GM19467 (cell line): ENCODE measurements around the gene EIF2B4.

Experiments used
- ATAC-seq: cut with Tn5 transposase; IDR thresholded peaks from one replicate; pipeline ENCODE4 v1.9.1; 2021; ENCODE audit warnings: mild to moderate bottlenecking, moderate library complexity; ENCODE audit not compliant: unreplicated experiment

EIF2B4 gene

GRCh38 chr2:27370026-27370815 is at the start of gene EIF2B4, which contains the start of gene SNX17:
Gene EIF2B4 (minus strand): TSS chr2:27370338. CDS start chr2:27370314, 24 bp downstream.
Gene SNX17 (plus strand): TSS chr2:27370616. CDS start chr2:27370744, 128 bp downstream.
- peak; percentile 89 for ATAC-seq

- ATAC-seq, result no peak
Measured at GRCh38 chr2:27416151-27416550, 46.0 kb upstream of the EIF2B4 start.

- ATAC-seq, result no peak
Measured at GRCh38 chr2:27412419-27413152, 42.4 kb upstream of the EIF2B4 start.

DNA sequence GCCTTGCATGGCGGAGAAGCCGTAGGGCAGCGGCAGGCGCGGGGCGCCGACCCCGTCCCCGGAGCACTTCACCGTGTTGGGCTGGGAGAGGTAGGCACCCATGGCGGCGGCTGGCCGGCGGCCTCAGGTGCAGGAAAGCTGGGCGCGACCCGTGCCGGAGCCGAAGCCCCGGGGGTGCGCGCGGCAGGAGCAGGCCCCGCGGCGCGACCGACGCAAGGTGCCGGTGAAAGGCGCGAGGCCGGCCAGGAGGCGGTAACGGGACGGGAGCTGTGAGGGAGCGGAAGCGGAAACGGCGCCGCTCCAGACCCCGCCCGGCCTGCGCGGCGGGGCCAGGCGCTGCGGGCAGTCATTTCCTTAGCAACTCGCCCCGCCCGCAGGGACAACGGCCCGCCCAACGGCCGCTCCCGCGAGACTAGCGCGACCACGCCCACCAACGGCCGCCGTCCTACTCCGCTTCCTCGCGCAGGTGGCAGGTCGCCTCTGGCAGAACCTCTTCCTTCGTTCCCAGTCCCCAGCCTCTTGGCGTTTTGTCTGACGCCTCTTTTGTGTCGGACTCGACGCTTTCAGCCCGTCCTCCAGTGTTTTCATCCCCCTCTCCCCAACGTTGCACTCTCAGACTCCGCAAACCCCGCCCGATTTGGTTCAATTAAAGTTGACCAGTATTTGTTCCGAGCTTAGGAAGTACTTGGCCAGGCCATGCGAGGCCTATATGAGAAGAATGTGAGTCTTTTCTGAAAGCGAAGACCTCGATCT is 39.4 kb upstream of the EIF2B4 start, which contains the start of gene PPM1G:
TSS of gene PPM1G (minus strand) at position 271 of the 753 bp plus-strand sequence. CDS start at position 102, 169 bp downstream.
- peak; percentile 94 for ATAC-seq

- ATAC-seq, result peak; percentile 24
Measured at GRCh38 chr2:27408601-27409320, 38.6 kb upstream of the EIF2B4 start.

- no peak for ATAC-seq
Measured at GRCh38 chr2:27407798-27408491, 37.8 kb upstream of the EIF2B4 start.

- ATAC-seq, result no peak
Measured at GRCh38 chr2:27400348-27401135, 30.4 kb upstream of the EIF2B4 start.

- ATAC-seq, result no peak
Measured at GRCh38 chr2:27398962-27399361, 28.8 kb upstream of the EIF2B4 start.

GRCh38 chr2:27393225-27393624 is 23.1 kb upstream of the EIF2B4 start:
- no peak for ATAC-seq

- no peak for ATAC-seq
Measured at GRCh38 chr2:27390822-27391679, 20.9 kb upstream of the EIF2B4 start.

DNA sequence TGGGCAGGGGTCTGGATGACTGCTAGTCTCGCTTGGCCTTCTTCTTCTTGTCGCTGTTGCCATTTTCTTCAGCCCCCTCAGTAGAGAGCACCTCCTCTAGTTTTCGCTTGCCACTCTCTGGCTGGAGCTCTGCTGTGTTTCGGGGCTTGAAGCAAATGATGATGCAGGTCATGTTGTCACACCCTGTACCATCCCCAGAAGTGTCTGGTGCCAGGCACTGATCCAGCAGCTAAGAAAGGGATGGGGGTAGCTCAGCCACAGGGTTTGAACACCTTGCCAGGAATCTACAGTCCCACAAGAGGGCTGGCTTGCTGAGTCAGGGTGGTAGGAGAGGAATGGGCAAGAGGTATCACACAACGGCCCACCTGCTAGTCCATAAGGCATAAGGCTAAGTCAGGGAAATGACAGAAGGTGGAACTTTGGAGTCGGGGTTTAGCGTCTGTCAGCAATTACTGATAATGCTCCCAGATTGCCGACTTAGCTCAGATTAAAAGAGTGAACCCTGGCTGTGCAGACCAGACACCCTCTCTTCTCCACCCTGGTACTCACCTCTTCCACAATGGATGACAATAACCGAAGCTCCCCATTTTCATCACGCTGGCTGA is 11.5 kb upstream of the EIF2B4 start:
- no peak for ATAC-seq

DNA sequence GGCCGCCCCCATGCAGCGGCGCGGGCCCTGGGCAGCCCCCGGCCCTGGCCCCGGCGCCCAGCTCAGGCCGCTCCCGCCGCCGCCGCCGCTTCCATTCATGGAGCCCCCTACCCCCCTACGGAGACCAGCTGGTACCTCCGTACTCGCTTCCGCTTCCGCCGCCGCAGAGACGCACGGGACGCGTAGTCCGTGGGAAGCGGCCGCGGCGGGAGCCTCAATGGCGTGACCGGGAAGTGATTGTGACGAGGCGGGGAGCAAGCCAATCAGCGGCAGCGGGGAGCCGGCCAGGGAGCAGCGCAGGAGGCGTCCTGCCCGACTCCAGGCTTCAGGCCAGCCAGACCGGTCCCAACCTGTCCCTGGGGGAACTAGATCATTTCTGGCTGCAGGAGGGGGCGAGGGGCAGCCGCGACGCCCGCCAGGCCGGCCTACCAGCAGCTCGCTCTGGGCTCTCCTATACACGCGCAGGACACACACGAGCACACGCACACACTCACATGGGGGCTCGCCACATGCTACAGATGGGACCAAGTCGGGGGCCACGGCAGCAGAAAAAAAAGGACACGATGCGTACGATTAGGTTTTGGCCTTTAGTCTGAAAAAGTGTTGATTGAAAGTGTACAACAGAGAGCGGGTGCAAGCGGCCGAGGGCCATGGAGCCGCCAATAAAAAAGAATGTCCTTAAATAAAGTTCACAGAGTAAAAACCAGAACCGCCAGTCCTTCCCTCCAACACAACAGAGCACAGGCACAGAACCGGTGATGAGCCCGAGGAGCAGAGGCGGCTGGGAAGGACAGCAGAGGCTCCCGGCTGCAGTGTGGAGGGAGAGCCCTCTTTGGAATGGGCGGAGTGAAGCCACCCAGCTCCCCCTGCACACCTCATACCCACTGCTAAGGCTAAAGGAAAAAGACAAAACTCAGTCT is 10.7 kb upstream of the EIF2B4 start, which contains the start of gene ZNF513:
TSS of gene ZNF513 (minus strand) at position 109 of the 920 bp plus-strand sequence. CDS start 208 bp downstream, outside the sequence.
- ATAC-seq, result peak; percentile 72

GRCh38 chr2:27379836-27380625 is 9.9 kb upstream of the EIF2B4 start:
- no peak for ATAC-seq

DNA sequence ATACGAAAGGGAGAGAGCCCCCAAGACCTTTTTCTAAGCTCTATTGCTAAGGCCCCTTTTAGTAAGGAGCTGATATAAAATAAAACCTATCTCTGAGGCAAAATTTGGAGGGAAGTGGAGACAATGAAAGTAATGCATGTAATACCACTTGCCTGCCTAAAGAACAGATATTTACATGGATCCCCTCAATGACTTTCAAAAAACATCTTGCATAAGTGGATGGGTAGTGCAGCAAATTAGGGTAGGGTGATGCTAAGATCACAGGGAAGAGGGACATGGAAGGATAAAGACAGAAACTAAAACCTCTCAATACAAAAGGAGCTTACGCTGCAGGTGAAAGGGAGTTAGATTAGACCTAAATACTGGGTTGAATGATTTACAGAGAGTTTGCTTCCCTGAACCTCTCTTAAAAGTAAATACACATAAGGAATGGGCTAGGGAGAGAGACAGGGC is 9.3 kb upstream of the EIF2B4 start:
- no peak for ATAC-seq

DNA sequence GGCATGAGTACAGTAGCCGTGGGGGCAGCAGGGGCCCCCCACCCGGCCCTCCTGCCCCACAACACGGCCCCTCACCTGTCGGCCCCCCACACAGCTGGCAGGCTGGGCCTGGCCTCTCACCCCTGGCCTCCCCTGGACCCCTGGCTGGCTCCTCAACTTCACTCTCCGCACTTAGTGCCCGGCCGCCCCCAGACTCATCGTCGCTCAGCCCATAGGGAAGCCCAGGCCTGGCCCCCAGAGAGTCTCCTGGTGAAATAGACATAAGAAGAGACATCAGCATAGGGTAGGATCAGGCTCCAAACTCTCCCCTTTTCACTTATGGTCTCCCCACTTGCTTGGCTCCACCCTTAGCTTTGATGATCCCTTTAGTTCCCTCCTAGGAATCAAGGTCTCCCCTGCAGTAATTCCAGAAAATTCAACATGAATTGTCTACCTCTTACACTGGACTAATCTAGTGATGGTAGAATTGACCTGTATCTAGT is 8.7 kb upstream of the EIF2B4 start:
- no peak for ATAC-seq
